HFF-Myc (cell line): ENCODE results near the gene CTBP2.

ENCODE experiments used
- DNase-seq: peaks from one replicate; pipeline ENCODE4 v3.0.0-alpha.2; 2011; ENCODE audit warnings: low read depth; ENCODE audit errors: extremely low read depth
- H3K4me3 ChIP-seq: replicated peaks from 2 replicates; pipeline ENCODE4 v1.5.1; 2011; ENCODE audit warnings: low read depth, mild to moderate bottlenecking, control low read depth, low read length
- TF ChIP-seq, protein P1 (sequence below): IDR thresholded peaks from 2 replicates; pipeline ENCODE4 v1.5.1; 2012; ENCODE audit warnings: mild to moderate bottlenecking, low read depth, low read length, control low read depth; ENCODE audit errors: missing control alignments

CTBP2 gene

GRCh38 chr10:125113691-125114371 is 46.5 kb downstream of the CTBP2 start:
- DNase-seq, result no peak
- TF ChIP-seq, protein P1, sequence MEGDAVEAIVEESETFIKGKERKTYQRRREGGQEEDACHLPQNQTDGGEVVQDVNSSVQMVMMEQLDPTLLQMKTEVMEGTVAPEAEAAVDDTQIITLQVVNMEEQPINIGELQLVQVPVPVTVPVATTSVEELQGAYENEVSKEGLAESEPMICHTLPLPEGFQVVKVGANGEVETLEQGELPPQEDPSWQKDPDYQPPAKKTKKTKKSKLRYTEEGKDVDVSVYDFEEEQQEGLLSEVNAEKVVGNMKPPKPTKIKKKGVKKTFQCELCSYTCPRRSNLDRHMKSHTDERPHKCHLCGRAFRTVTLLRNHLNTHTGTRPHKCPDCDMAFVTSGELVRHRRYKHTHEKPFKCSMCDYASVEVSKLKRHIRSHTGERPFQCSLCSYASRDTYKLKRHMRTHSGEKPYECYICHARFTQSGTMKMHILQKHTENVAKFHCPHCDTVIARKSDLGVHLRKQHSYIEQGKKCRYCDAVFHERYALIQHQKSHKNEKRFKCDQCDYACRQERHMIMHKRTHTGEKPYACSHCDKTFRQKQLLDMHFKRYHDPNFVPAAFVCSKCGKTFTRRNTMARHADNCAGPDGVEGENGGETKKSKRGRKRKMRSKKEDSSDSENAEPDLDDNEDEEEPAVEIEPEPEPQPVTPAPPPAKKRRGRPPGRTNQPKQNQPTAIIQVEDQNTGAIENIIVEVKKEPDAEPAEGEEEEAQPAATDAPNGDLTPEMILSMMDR, result no peak
- H3K4me3 ChIP-seq, result no peak overlapping the region

DNA sequence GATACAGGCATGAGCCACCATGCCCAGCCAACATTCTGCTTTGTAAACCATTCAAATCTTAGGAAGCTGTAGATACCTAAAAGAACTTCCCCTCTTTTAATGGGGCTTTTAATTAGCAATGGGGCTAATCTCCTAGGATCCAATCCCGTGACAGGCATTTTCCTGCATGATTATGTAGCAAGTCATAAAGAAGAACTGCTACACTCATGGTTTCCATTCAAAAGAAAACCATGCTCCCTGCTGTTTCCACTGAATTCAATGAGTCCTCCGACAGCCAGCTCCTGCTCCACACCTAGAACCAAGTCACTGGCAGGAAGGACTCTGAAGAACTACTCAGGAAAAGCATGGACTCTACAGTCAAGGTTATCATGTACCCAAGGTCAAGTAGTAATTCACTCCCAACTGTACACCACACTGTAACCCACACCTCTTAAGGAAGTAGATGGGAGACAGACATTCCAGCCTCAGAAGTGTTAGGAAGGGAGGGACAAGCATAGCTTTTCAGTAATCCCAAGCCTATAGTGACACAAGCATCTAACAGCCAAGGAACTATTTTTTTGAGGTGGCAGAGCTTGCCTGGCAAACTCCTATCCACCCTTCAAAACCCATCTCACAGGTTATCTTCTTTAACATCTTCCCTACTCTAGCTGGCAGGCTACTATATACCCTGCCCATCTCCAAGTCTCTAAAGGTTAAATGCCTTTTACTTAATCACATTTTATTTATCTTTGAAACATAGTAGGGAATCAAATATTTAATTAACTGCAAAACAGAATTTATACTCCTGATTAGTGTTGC is 47.5 kb downstream of the CTBP2 start:
- DNase-seq, result no peak
- TF ChIP-seq, protein P1, result no peak
- H3K4me3 ChIP-seq, result no peak overlapping the region

DNA sequence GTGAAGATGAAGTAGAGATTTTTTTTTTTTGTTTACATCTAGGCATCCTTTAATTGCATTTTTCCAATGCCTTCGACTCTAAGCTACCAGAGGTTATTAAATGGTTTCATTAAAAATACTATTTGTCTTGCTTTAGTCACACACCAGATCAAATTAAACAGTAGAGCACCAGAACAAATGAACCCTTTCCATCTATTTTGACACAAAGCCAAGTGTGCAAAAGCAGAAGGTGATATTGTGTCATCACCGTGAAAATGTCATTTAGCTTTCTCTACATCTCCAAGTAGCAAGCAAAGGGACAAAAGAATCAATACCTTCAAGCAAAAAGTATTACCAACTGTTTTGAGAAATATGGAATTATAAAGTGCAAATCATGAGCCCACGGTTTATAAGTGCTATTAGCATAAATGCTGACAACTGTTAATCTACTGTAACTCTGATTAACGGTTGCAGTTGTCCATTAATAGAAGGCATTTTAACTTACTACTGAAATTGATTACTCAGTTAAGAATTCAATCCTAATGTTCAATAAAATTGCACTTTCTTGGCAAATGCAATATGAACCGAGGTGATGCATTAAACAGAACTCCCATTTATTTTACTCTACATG is 49.1 kb downstream of the CTBP2 start:
- no peak for DNase-seq
- H3K4me3 ChIP-seq, result no peak overlapping the region
- TF ChIP-seq, protein P1, result no peak

DNA sequence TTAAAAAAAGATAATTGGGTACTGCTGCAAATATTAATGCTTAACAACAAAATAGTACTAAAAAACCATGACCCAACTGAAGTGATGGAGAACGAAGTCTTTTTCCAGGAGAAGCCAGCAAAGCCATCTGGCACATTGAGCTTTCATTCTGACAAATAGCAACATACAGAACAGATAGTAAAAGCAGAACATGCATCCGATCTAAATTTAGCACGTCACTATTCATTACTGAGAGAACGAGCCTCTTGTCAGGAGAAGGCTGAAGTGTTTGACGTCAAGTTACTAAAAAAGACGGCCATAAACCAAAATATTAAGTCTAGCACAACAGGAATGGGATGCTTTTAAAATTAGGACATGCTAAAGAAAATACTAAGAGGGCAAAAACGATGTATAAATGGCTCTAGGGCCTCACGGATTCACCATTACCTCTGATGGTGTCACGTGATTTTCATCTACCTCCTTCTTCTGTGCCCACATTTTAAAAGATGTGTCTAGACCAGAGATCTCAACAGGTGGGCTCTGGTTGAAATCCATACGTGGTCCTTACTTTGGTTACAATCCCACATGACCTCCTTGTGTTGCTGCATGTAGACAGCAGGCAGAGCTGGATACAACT is 52.3 kb downstream of the CTBP2 start:
- no peak overlapping the region for H3K4me3 ChIP-seq
- TF ChIP-seq, protein P1, result no peak
- no peak for DNase-seq

DNA sequence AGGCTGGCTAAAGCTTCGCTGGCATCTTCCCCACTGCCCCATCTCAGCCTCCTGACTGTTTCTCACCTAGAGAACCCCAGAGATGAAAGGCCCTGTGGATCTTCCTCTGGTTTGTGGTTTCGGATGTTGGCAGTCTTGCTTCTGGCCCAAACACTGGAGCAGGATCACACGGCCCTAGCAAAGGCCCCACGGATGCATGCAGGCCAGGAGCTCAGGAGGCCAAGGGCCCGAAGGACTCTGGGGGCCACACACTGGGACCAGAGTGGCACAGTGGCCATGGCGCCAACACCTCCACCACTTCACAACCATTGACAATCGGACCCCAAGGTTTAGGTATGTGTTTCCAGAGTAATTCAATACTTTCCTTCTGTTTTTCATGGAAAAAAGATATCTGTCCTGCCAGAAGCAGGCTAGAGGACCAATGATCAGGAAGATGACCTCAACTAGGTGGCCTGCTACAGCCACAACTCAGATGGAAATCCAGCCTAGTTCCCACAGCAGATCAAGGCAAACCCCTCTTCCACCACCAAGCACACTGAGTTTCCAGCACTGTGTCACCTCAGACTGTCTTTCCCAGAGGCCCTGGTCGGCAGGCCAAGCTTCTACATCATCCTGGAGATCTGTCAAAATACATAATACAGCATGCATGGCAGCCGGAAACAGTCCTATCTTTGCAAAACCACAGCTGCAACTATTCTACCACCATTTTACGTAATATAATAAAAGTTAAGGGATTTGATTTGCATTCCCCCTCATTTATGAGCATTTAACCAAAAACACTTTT is 53.0 kb downstream of the CTBP2 start:
- H3K4me3 ChIP-seq, result no peak overlapping the region
- TF ChIP-seq, protein P1, result no peak
- no peak for DNase-seq

- no peak for DNase-seq
- no peak overlapping the region for H3K4me3 ChIP-seq
- TF ChIP-seq, protein P1, result no peak
Measured at GRCh38 chr10:125106586-125106985, 53.8 kb downstream of the CTBP2 start.
